Adrenal gland (tissue), 12 donors: ENCODE measurements around the gene PSD. TPM values are rescaled to one million over a fixed set of nuclear protein-coding genes. Genes with fewer than 3 reads are reported as not detected.

Experiments
- DNase-seq, 7 donors: peaks; one replicate each; pipeline ENCODE4 v3.0.0-alpha.2; 2019 to 2020
- H3K27ac ChIP-seq, 5 donors: fragments of 200-600 bp; sonication (generic) in 4 of 5; 1 replicate in 3 of 5; 2 replicates in 2 of 5; pipeline versions ENCODE4 v1.5.1 to v1.8.0; 2016 to 2020; ENCODE audit warnings: mild to moderate bottlenecking in 1 of 5
- H3K27me3 ChIP-seq: fragments of 200-600 bp; 2 replicates; pipeline ENCODE4 v1.8.0; 2021
- H3K36me3 ChIP-seq, 2 donors: fragments of 200-600 bp; replicated peaks in 1 of 2; 1 replicate in 1 of 2; 2 replicates in 1 of 2; pipeline versions ENCODE4 v1.5.1 to v1.8.0; 2018 to 2022
- H3K4me1 ChIP-seq, 2 donors: fragments of 200-600 bp; replicated peaks in 1 of 2; 1 replicate in 1 of 2; 2 replicates in 1 of 2; pipeline versions ENCODE4 v1.5.1 to v1.8.0; 2018 to 2021
- H3K4me3 ChIP-seq, 4 donors: fragments of 200-600 bp; sonication (generic) in 3 of 4; one replicate each; pipeline ENCODE4 v1.5.1; 2016 to 2018
- H3K9me3 ChIP-seq, 3 donors: fragments of 200-600 bp; sonication (generic) in 1 of 3; replicated peaks in 1 of 3; 1 replicate in 2 of 3; 2 replicates in 1 of 3; pipeline versions ENCODE4 v1.5.1 to v1.8.0; 2016 to 2021
- CTCF ChIP-seq, 6 experiments: fragments of 450-650 bp in 4 of 6; fragments of 200-600 bp in 2 of 6; sonication (generic) in 1 of 6; IDR thresholded peaks; 1 replicate in 5 of 6; 2 replicates in 1 of 6; pipeline versions ENCODE4 v1.5.1 to v1.8.0; 2016 to 2021; ENCODE audit warnings: antibody characterized with exemption in 6 of 6, mild to moderate bottlenecking in 2 of 6, moderate library complexity in 1 of 6
- POLR2A ChIP-seq, 2 donors: fragments of 450-650 bp; IDR thresholded peaks; one replicate each; pipeline ENCODE4 v1.6.1; 2017; ENCODE audit warnings: antibody characterized with exemption in 2 of 2, mild to moderate bottlenecking in 2 of 2, moderate library complexity in 1 of 2
- WGBS, 4 donors: extraction: QIAGEN DNeasy Blood & Tissue Kit in 2 of 4; methylation state at CpG; one replicate each; pipeline versions ENCODE4 v1.1.5 to v1.1.7; 2013 to 2017; 5-methylcytosine and 5-hydroxymethylcytosine counted together
- intact Hi-C, 2 donors: fragments of 100-400 bp; cut with DNase I; formaldehyde crosslinking; loops; one replicate each; pipeline versions ENCODE4 v1.14.1 to v1.15.0; 2022 to 2023
- polyA plus RNA-seq, 3 donors: library from polyadenylated mRNA; stranded (reverse); fragments of 200-250 nt in 2 of 3; fragments of 350-450 nt in 1 of 3; fragmentation: Illumina TruSeq in 1 of 3; extraction: RNeasy Lipid Tissue Mini Kit (QIAGEN cat#74804) in 1 of 3; gene quantifications; one replicate each; pipeline ENCODE4 v1.2.3, GENCODE V29; 2013 to 2014
- total RNA-seq, 9 donors: library from RNA; depleted of rRNA in 4 of 9; stranded (reverse); fragments of >200 nt in 4 of 9; fragments of 120-200 nt in 1 of 9; fragmentation: NEBNext Ultra II Directional in 1 of 9; extraction: Animal tissue kit (Norgen Biotek cat#: 25700) in 1 of 9; gene quantifications; one replicate each; pipeline versions ENCODE4 v1.1.0 to v1.2.4, GENCODE V29; 2013 to 2023
- donor health status: healthy with polysubstance abuse.
- donor health status: Bipolar disorder and iron deficiency.
- donor health status: DM: yes; HTN: yes; CAD: no.
- donor health status: DM: no; HTN: no; CAD: no.
- donor health status: DM: no; HTN: no; CAD: no.
- donor health status: DM: yes; HTN: yes; CAD: no.

PSD gene
- total and polyA plus RNA-seq, 12 donors: 0.54 to 43.7 (median 9.4) TPM; not detected in 1

- Histone ChIP-seq H3K27me3 (no peaks in the 10 kb centered on the region), H3K27ac (peak overlapping the region; percentile 33 to 83 (median 49)), H3K9me3 (no peaks in the 10 kb centered on the region), H3K36me3 (no peaks in the 10 kb centered on the region), H3K4me3 (no peak overlapping the region), H3K4me1 (peaks cover 4 to 29% of the 10 kb centered on the region in 2 donors)
- TF ChIP-seq POLR2A (IDR thresholded peaks at IDR 0.05): no peak
- TF ChIP-seq CTCF (IDR thresholded peaks at IDR 0.05): no peak
- no peak for DNase-seq
- 76 to 87% (median 81%) methylated on average over 4 to 5 of the region's 5 CpGs for WGBS, 4 donors
- intact Hi-C loops: no loop called here
These were observed 34.9 kb upstream of the PSD start for GRCh38 chr10:102453502-102453901.

GRCh38 chr10:102452672-102453340, 34.2 kb upstream of the PSD start:
- Histone ChIP-seq H3K4me3 (no peak overlapping the region), H3K27me3 (no peaks in the 10 kb centered on the region), H3K27ac (peak overlapping the region; percentile 33 to 83 (median 49)), H3K9me3 (no peaks in the 10 kb centered on the region), H3K36me3 (no peaks in the 10 kb centered on the region), H3K4me1 (peaks cover 4 to 29% of the 10 kb centered on the region in 2 donors)
- 20 to 36% (median 31%) methylated on average over 2 to 3 of the region's 3 CpGs for WGBS, 4 donors
- no peak for TF ChIP-seq CTCF (IDR thresholded peaks at IDR 0.05)
- TF ChIP-seq POLR2A (IDR thresholded peaks at IDR 0.05): no peak
- peak; percentile 39 to 77 (median 71) for DNase-seq
- intact Hi-C loops: no loop called here

GRCh38 chr10:102451105-102451969, 32.8 kb upstream of the PSD start, which contains the start of gene C10orf95:
Gene C10orf95, minus strand, starts transcription at chr10:102451543. Its CDS starts 450 bp downstream, at chr10:102451093.
- peak within 1 kb of the TSS; percentile 30 to 96 (median 83) for H3K27ac ChIP-seq
- peak within 1 kb of the TSS; percentile 46 to 96 (median 76) for H3K4me3 ChIP-seq
- no peaks in the 10 kb centered on the region for H3K9me3 ChIP-seq
- DNase-seq: peak in 2 of 7 donors; percentile 26 to 66
- H3K27me3 ChIP-seq: no peaks in the 10 kb centered on the region
- H3K4me1 ChIP-seq: peaks cover 4 to 29% of the 10 kb centered on the region in 2 donors
- no peak for TF ChIP-seq CTCF (IDR thresholded peaks at IDR 0.05)
- H3K36me3 ChIP-seq: no peaks in the 10 kb centered on the region
- intact Hi-C loops: no loop called here
- WGBS, 4 donors: 21 to 55% (median 26%) methylated on average over 12 to 28 of the region's 28 CpGs

- intact Hi-C loops: no loop called here
- H3K4me1 ChIP-seq: peaks cover 4 to 29% of the 10 kb centered on the region in 2 donors
- H3K27ac ChIP-seq: peak overlapping the region; percentile 30 to 96 (median 83)
- no peaks in the 10 kb centered on the region for H3K9me3 ChIP-seq
- no peaks in the 10 kb centered on the region for H3K27me3 ChIP-seq
- 0 to 1% (median 0%) methylated on average over 2 to 104 of the region's 104 CpGs for WGBS, 4 donors
- H3K4me3 ChIP-seq: peak overlapping the region; percentile 46 to 96 (median 76)
- TF ChIP-seq CTCF (IDR thresholded peaks at IDR 0.05) (no peak), POLR2A (IDR thresholded peaks at IDR 0.05) (peak; percentile 41 to 76)
- no peaks in the 10 kb centered on the region for H3K36me3 ChIP-seq
- peak; percentile 75 to 89 (median 82) for DNase-seq
These were observed 32.0 kb upstream of the PSD start for GRCh38 chr10:102450374-102451104.
